ENCODE data around the gene UHRF2. TPM values are rescaled to one million over a fixed set of nuclear protein-coding genes. Genes with fewer than 3 reads are reported as not detected.
"Not testable (repeated sequence)": the region's sequence is repeated elsewhere in the genome, so short reads cannot be mapped to it uniquely, and the experiment has no call there.

The UHRF2 gene
- total RNA-seq, 2 experiments from 2014 or later, result 141 to 149 TPM

- ChIA-PET POLR2A (no interaction called here), CTCF (no interaction called here)
- Mint-ChIP-seq H3K9me3 (no peaks in the 10 kb centered on the region), H3K36me3 (ENCODE audit: low read depth) (no peaks in the 10 kb centered on the region), H3K4me1 (ENCODE audit: low read depth) (no peaks in the 10 kb centered on the region), H3K27me3 (peaks cover 9% of the 10 kb centered on the region), H3K4me3 (no peak overlapping the region), H3K27ac (no peak overlapping the region)
- DNase-seq (no peak), ATAC-seq (ENCODE audit: poor library complexity) (no peak)
- no peaks in the 10 kb centered on the region for H3K36me3 ChIP-seq (ENCODE audit: insufficient read depth, low read length)
- H3K4me3 ChIP-seq (ENCODE audit: low read length), result no peak overlapping the region
- no peak for TF ChIP-seq CTCF (IDR thresholded peaks at IDR 0.05)
- no peaks in the 10 kb centered on the region for H3K9me3 ChIP-seq (ENCODE audit: control insufficient read depth in 1 of 2, insufficient read depth in 1 of 2, low read length in 2 of 2)
- intact Hi-C loops (cut with DNase I, micrococcal nuclease), result loop anchor here in 1 of 2 experiments (5.0 kb wide), 1 partner anchor 907 kb away; no protein-coding TSS in a partner anchor
- H3K27me3 ChIP-seq (ENCODE audit: control insufficient read depth in 1 of 2, insufficient read depth in 2 of 2, low read length in 2 of 2), result no peaks in the 10 kb centered on the region
- no peaks in the 10 kb centered on the region for H3K4me1 ChIP-seq (ENCODE audit: insufficient read depth, low read length)
- no peak overlapping the region for H3K27ac ChIP-seq (ENCODE audit: low read depth in 1 of 2, low read length in 2 of 2)
These were observed 122.6 kb downstream of the UHRF2 start for GRCh38 chr9:6535594-6535993.

- TF ChIP-seq CTCF (IDR thresholded peaks at IDR 0.05), result no peak
- DNase-seq, result no peak
- Histone ChIP-seq H3K27me3 (ENCODE audit: control insufficient read depth in 1 of 2, insufficient read depth in 2 of 2, low read length in 2 of 2) (no peaks in the 10 kb centered on the region), H3K9me3 (ENCODE audit: control insufficient read depth in 1 of 2, insufficient read depth in 1 of 2, low read length in 2 of 2) (no peaks in the 10 kb centered on the region), H3K36me3 (ENCODE audit: insufficient read depth, low read length) (no peaks in the 10 kb centered on the region), H3K27ac (ENCODE audit: low read depth in 1 of 2, low read length in 2 of 2) (no peak overlapping the region), H3K4me3 (ENCODE audit: low read length) (no peak overlapping the region), H3K4me1 (ENCODE audit: insufficient read depth, low read length) (no peaks in the 10 kb centered on the region)
- H3K4me3 Mint-ChIP-seq, result no peak overlapping the region
- no peak for ATAC-seq (ENCODE audit: poor library complexity)
- no peaks in the 10 kb centered on the region for H3K9me3 Mint-ChIP-seq
- no peaks in the 10 kb centered on the region for H3K36me3 Mint-ChIP-seq (ENCODE audit: low read depth)
- intact Hi-C loops (cut with DNase I, micrococcal nuclease), result loop anchor here in 1 of 2 experiments (5.0 kb wide), 1 partner anchor 904 kb away; no protein-coding TSS in a partner anchor
- no peaks in the 10 kb centered on the region for H3K4me1 Mint-ChIP-seq (ENCODE audit: low read depth)
- POLR2A ChIA-PET, result no interaction called here
- no peak overlapping the region for H3K27ac Mint-ChIP-seq
- CTCF ChIA-PET, result no interaction called here
- peaks cover 9% of the 10 kb centered on the region for H3K27me3 Mint-ChIP-seq
These were observed 125.7 kb downstream of the UHRF2 start for GRCh38 chr9:6538666-6539071.

- H3K4me3 ChIP-seq (ENCODE audit: low read length); DNase-seq; H3K4me1 Mint-ChIP-seq (ENCODE audit: low read depth); ATAC-seq (ENCODE audit: poor library complexity); intact Hi-C loops (cut with DNase I, micrococcal nuclease); H3K4me1 ChIP-seq (ENCODE audit: insufficient read depth, low read length); H3K9me3 ChIP-seq (ENCODE audit: control insufficient read depth in 1 of 2, insufficient read depth in 1 of 2, low read length in 2 of 2); H3K4me3 Mint-ChIP-seq; H3K36me3 Mint-ChIP-seq (ENCODE audit: low read depth); H3K36me3 ChIP-seq (ENCODE audit: insufficient read depth, low read length); H3K27ac Mint-ChIP-seq; H3K27ac ChIP-seq (ENCODE audit: low read depth in 1 of 2, low read length in 2 of 2); H3K27me3 Mint-ChIP-seq; H3K9me3 Mint-ChIP-seq; H3K27me3 ChIP-seq (ENCODE audit: control insufficient read depth in 1 of 2, insufficient read depth in 2 of 2, low read length in 2 of 2): not testable (repeated sequence)
- ChIA-PET POLR2A (interaction anchor here (2.2 kb wide), 1 partner anchor 129 kb away, joined by 9 read pairs; the partner anchor contains the start of gene UHRF2), CTCF (interaction anchor here (0.7 kb wide), 1 partner anchor 927 kb away, joined by 4 read pairs; no protein-coding TSS in a partner anchor)
These were observed 129.6 kb downstream of the UHRF2 start for GRCh38 chr9:6542617-6543016.

- Histone ChIP-seq H3K27ac (ENCODE audit: low read depth in 1 of 2, low read length in 2 of 2) (no peak overlapping the region), H3K4me3 (ENCODE audit: low read length) (no peak overlapping the region), H3K36me3 (ENCODE audit: insufficient read depth, low read length) (no peaks in the 10 kb centered on the region), H3K9me3 (ENCODE audit: control insufficient read depth in 1 of 2, insufficient read depth in 1 of 2, low read length in 2 of 2) (no peaks in the 10 kb centered on the region), H3K4me1 (ENCODE audit: insufficient read depth, low read length) (no peaks in the 10 kb centered on the region), H3K27me3 (ENCODE audit: control insufficient read depth in 1 of 2, insufficient read depth in 2 of 2, low read length in 2 of 2) (no peaks in the 10 kb centered on the region)
- POLR2A ChIA-PET, result interaction anchor here (0.6 to 2.2 kb wide), 2 partner anchors 77 to 130 kb away, joined by 6 to 9 read pairs; partner anchors contain the start of gene UHRF2
- no peak for TF ChIP-seq CTCF (IDR thresholded peaks at IDR 0.05)
- no peaks in the 10 kb centered on the region for H3K4me1 Mint-ChIP-seq (ENCODE audit: low read depth)
- no peak overlapping the region for H3K27ac Mint-ChIP-seq
- peaks cover 4% of the 10 kb centered on the region for H3K27me3 Mint-ChIP-seq
- intact Hi-C loops (cut with DNase I, micrococcal nuclease), result no loop called here
- DNase-seq, result no peak
- H3K9me3 Mint-ChIP-seq, result no peaks in the 10 kb centered on the region
- ATAC-seq (ENCODE audit: poor library complexity), result no peak
- no peaks in the 10 kb centered on the region for H3K36me3 Mint-ChIP-seq (ENCODE audit: low read depth)
- no peak overlapping the region for H3K4me3 Mint-ChIP-seq
- CTCF ChIA-PET, result interaction anchor here (0.7 kb wide), 1 partner anchor 927 kb away, joined by 4 read pairs; no protein-coding TSS in a partner anchor
These were observed 130.2 kb downstream of the UHRF2 start for GRCh38 chr9:6543204-6543603.
